ENCODE results near the gene R3HDM1.

- TF ChIP-seq CTCF (IDR thresholded peaks at IDR 0.05) (no peak), POLR2A (IDR thresholded peaks at IDR 0.05) (no peak)
Observed at GRCh38 chr2:135607561-135607960, 76.3 kb downstream of the R3HDM1 start.

All from thyroid gland (tissue), 4 donors.